Endodermal cell (in vitro differentiated cells): ENCODE measurements around the gene MAP3K9. TPM values are rescaled to one million over a fixed set of nuclear protein-coding genes. Genes with fewer than 3 reads are reported as not detected.
A peak's percentile ranks its signal among the peaks of the same experiment; 100 is the strongest.
"Not testable (repeated sequence)": the region's sequence is repeated elsewhere in the genome, so short reads cannot be mapped to it uniquely, and the experiment has no call there.

Experiments used
- DNase-seq: peaks from one replicate; pipeline ENCODE4 v3.0.0-alpha.2; 2017
- H3K27ac ChIP-seq: 2 replicates; pipeline ENCODE4 v1.5.1; 2013; ENCODE audit warnings: mild to moderate bottlenecking, low read depth, low read length, moderate library complexity
- H3K27me3 ChIP-seq: 2 replicates; pipeline ENCODE4 v1.6.1; 2013; ENCODE audit warnings: mild to moderate bottlenecking, low read length, moderate library complexity; ENCODE audit not compliant: insufficient read depth, control insufficient read depth, poor library complexity, severe bottlenecking
- H3K36me3 ChIP-seq: 2 replicates; pipeline ENCODE4 v1.7.0; 2013; ENCODE audit warnings: mild to moderate bottlenecking, low read length, moderate library complexity; ENCODE audit not compliant: control insufficient read depth, insufficient read depth
- H3K4me1 ChIP-seq: one replicate; pipeline ENCODE4 v1.7.0; 2013; ENCODE audit warnings: low read length; ENCODE audit not compliant: control insufficient read depth, insufficient read depth
- H3K4me3 ChIP-seq: 2 replicates; pipeline ENCODE4 v1.5.1; 2013; ENCODE audit warnings: mild to moderate bottlenecking, low read length, moderate library complexity
- H3K9ac ChIP-seq: 2 replicates; pipeline ENCODE4 v1.6.1; 2013; ENCODE audit warnings: mild to moderate bottlenecking, low read length, moderate library complexity; ENCODE audit not compliant: poor library complexity, severe bottlenecking; ENCODE audit errors: extremely low read depth
- H3K9me3 ChIP-seq: 2 replicates; pipeline ENCODE4 v1.6.1; 2013; ENCODE audit warnings: mild to moderate bottlenecking, low read length, moderate library complexity; ENCODE audit not compliant: control insufficient read depth
- H3K27ac Mint-ChIP-seq: 2 replicates; pipeline ENCODE4 v1.8.0; 2020; ENCODE audit warnings: mixed read lengths
- H3K27me3 Mint-ChIP-seq: 2 replicates; pipeline ENCODE4 v1.8.0; 2021; ENCODE audit warnings: mild to moderate bottlenecking, mixed read lengths; ENCODE audit not compliant: insufficient read depth
- H3K36me3 Mint-ChIP-seq: 2 replicates; pipeline ENCODE4 v1.8.0; 2020; ENCODE audit warnings: low read depth, mixed read lengths
- H3K4me1 Mint-ChIP-seq: 2 replicates; pipeline ENCODE4 v1.8.0; 2020; ENCODE audit warnings: mixed read lengths
- H3K4me3 Mint-ChIP-seq: 2 replicates; pipeline ENCODE4 v1.8.0; 2020; ENCODE audit warnings: mild to moderate bottlenecking, moderate library complexity, mixed read lengths
- H3K9me3 Mint-ChIP-seq: 2 replicates; pipeline ENCODE4 v1.8.0; 2020; ENCODE audit warnings: mild to moderate bottlenecking, mixed read lengths
- WGBS, 2 experiments: methylation state at CpG; one replicate each; pipeline versions ENCODE4 v1.1.5 to v1.1.7; 2013; ENCODE audit warnings: missing lambda C conversion rate in 2 of 2, mixed read lengths in 1 of 2; ENCODE audit not compliant: insufficient coverage in 1 of 2, insufficient read length in 1 of 2; 5-methylcytosine and 5-hydroxymethylcytosine counted together
- total RNA-seq, 2 donors: library from RNA; stranded (reverse); fragmentation: NEBNext Ultra II Directional in 1 of 2; extraction: Animal tissue kit (Norgen Biotek cat#: 25700) in 1 of 2; gene quantifications; 2 replicates in 1 of 2; 3 replicates in 1 of 2; pipeline ENCODE4 v1.2.1, GENCODE V29; 2021
- TF ChIP-seq, protein P1 (sequence below): fragments of 200-600 bp; sonication (generic); conservative IDR thresholded peaks from 2 replicates; pipeline ENCODE4 v1.5.0; 2021; ENCODE audit warnings: antibody characterized with exemption, mild to moderate bottlenecking

The MAP3K9 gene
- total RNA-seq, 2 donors from 2014 or later: 34.1 to 38.5 TPM

- H3K4me3 ChIP-seq: no peak overlapping the region
- no peak overlapping the region for H3K9ac ChIP-seq
- WGBS, 2 experiments: 71 to 100% methylated on average over 1 to 2 of the region's 2 CpGs
- no peaks in the 10 kb centered on the region for H3K4me1 ChIP-seq
- H3K36me3 ChIP-seq: no peaks in the 10 kb centered on the region
- H3K27ac ChIP-seq: no peak overlapping the region
- TF ChIP-seq, protein P1, sequence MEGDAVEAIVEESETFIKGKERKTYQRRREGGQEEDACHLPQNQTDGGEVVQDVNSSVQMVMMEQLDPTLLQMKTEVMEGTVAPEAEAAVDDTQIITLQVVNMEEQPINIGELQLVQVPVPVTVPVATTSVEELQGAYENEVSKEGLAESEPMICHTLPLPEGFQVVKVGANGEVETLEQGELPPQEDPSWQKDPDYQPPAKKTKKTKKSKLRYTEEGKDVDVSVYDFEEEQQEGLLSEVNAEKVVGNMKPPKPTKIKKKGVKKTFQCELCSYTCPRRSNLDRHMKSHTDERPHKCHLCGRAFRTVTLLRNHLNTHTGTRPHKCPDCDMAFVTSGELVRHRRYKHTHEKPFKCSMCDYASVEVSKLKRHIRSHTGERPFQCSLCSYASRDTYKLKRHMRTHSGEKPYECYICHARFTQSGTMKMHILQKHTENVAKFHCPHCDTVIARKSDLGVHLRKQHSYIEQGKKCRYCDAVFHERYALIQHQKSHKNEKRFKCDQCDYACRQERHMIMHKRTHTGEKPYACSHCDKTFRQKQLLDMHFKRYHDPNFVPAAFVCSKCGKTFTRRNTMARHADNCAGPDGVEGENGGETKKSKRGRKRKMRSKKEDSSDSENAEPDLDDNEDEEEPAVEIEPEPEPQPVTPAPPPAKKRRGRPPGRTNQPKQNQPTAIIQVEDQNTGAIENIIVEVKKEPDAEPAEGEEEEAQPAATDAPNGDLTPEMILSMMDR: no peak
- no peaks in the 10 kb centered on the region for H3K27me3 ChIP-seq
- H3K9me3 Mint-ChIP-seq: no peaks in the 10 kb centered on the region
- no peak overlapping the region for H3K4me3 Mint-ChIP-seq
- H3K4me1 Mint-ChIP-seq: no peaks in the 10 kb centered on the region
- peak; percentile 3 for DNase-seq
- H3K27me3 Mint-ChIP-seq: peaks cover 2% of the 10 kb centered on the region
- H3K27ac Mint-ChIP-seq: no peak overlapping the region
- H3K36me3 Mint-ChIP-seq: no peaks in the 10 kb centered on the region
- no peaks in the 10 kb centered on the region for H3K9me3 ChIP-seq
Measured at GRCh38 chr14:70856851-70857495, 47.7 kb upstream of the MAP3K9 start.

GRCh38 chr14:70855486-70855885, 46.2 kb upstream of the MAP3K9 start:
- Mint-ChIP-seq H3K4me1 (no peaks in the 10 kb centered on the region), H3K27me3 (peaks cover 2% of the 10 kb centered on the region), H3K9me3 (no peaks in the 10 kb centered on the region), H3K27ac (no peak overlapping the region), H3K36me3 (no peaks in the 10 kb centered on the region), H3K4me3 (no peak overlapping the region)
- WGBS, 2 experiments: 74 to 89% methylated on average over 3 to 5 of the region's 5 CpGs
- H3K9ac ChIP-seq: no peak overlapping the region
- H3K4me3 ChIP-seq: no peak overlapping the region
- no peak overlapping the region for H3K27ac ChIP-seq
- no peaks in the 10 kb centered on the region for H3K27me3 ChIP-seq
- no peaks in the 10 kb centered on the region for H3K36me3 ChIP-seq
- peak; percentile 44 for DNase-seq
- H3K4me1 ChIP-seq: no peaks in the 10 kb centered on the region
- no peaks in the 10 kb centered on the region for H3K9me3 ChIP-seq
- TF ChIP-seq, protein P1: peak; percentile 72

- not testable (repeated sequence) for H3K4me1 Mint-ChIP-seq, H3K36me3 Mint-ChIP-seq, H3K9me3 ChIP-seq, H3K9ac ChIP-seq, H3K27me3 Mint-ChIP-seq, H3K27ac ChIP-seq, H3K9me3 Mint-ChIP-seq, H3K36me3 ChIP-seq, H3K4me3 Mint-ChIP-seq, H3K4me3 ChIP-seq, H3K4me1 ChIP-seq, H3K27me3 ChIP-seq, H3K27ac Mint-ChIP-seq
- DNase-seq: peak; percentile 3
- WGBS, 2 experiments: 92% methylated on average over 2 of the region's 3 CpGs; no CpG with 5 or more reads in 1 of the 2 experiments
Measured at GRCh38 chr14:70853658-70854057, 44.3 kb upstream of the MAP3K9 start.
